DOHH2 (cell line): ENCODE measurements around the gene FAM184A.

Experiments used
- H3F3A ChIP-seq: fragments of 200-600 bp; sonication (generic), shearing (Covaris generic); 2 replicates; pipeline ENCODE4 v1.6.0; 2016; ENCODE audit warnings: antibody characterized with exemption, mild to moderate bottlenecking; ENCODE audit not compliant: control insufficient read depth, insufficient read depth
- H3K27ac ChIP-seq: fragments of 200-600 bp; sonication (generic); 2 replicates; pipeline ENCODE4 v1.5.1; 2014; ENCODE audit warnings: low read depth, mild to moderate bottlenecking, low read length, moderate library complexity
- H3K27me3 ChIP-seq: fragments of 200-600 bp; sonication (generic); 2 replicates; pipeline ENCODE4 v1.6.1; 2014; ENCODE audit warnings: mild to moderate bottlenecking, low read length, mixed read lengths; ENCODE audit not compliant: control insufficient read depth
- H3K36me3 ChIP-seq: fragments of 200-600 bp; sonication (generic); 2 replicates; pipeline ENCODE4 v1.6.1; 2014; ENCODE audit warnings: mild to moderate bottlenecking, low read length, moderate library complexity, mixed read lengths; ENCODE audit not compliant: control insufficient read depth
- H3K4me1 ChIP-seq: fragments of 200-600 bp; sonication (generic); 2 replicates; pipeline ENCODE4 v1.6.1; 2014; ENCODE audit warnings: mild to moderate bottlenecking, low read length, mixed read lengths; ENCODE audit not compliant: control insufficient read depth
- H3K4me2 ChIP-seq: fragments of 200-600 bp; sonication (generic); 2 replicates; pipeline ENCODE4 v1.6.0; 2014; ENCODE audit warnings: mild to moderate bottlenecking, low read length, moderate library complexity
- H3K4me3 ChIP-seq: fragments of 200-600 bp; sonication (generic); 2 replicates; pipeline ENCODE4 v1.5.1; 2014; ENCODE audit warnings: mild to moderate bottlenecking, low read length, mixed read lengths
- H3K79me2 ChIP-seq: fragments of 200-600 bp; sonication (generic); 2 replicates; pipeline ENCODE4 v1.6.1; 2014; ENCODE audit warnings: mild to moderate bottlenecking, low read length, mixed read lengths; ENCODE audit not compliant: control insufficient read depth
- H3K9me2 ChIP-seq: fragments of 200-600 bp; sonication (generic); replicated peaks from 2 replicates; pipeline ENCODE4 v1.6.1; 2014; ENCODE audit warnings: mild to moderate bottlenecking, low read length, mixed read lengths; ENCODE audit not compliant: control insufficient read depth
- H3K9me3 ChIP-seq: fragments of 200-600 bp; sonication (generic); 2 replicates; pipeline ENCODE4 v1.6.1; 2014; ENCODE audit warnings: antibody characterized with exemption, low read length, mixed read lengths; ENCODE audit not compliant: control insufficient read depth, insufficient read depth
- H4K20me1 ChIP-seq: fragments of 200-600 bp; sonication (generic); 2 replicates; pipeline ENCODE4 v1.6.0; 2014; ENCODE audit warnings: low read depth, mild to moderate bottlenecking, antibody characterized with exemption, low read length, moderate library complexity; ENCODE audit not compliant: control insufficient read depth, insufficient read depth
- CTCF ChIP-seq: fragments of 200-600 bp; sonication (generic); IDR thresholded peaks from one replicate; pipeline ENCODE4 v1.5.1; 2014; ENCODE audit warnings: antibody characterized with exemption, mild to moderate bottlenecking, low read depth, low read length; ENCODE audit not compliant: poor library complexity, severe bottlenecking
- EZH2phosphoT487 ChIP-seq: fragments of 200-600 bp; sonication (generic); IDR thresholded peaks from 2 replicates; pipeline ENCODE4 v1.6.1; 2017; ENCODE audit warnings: borderline replicate concordance, mild to moderate bottlenecking, antibody characterized with exemption, low read length, moderate library complexity, mixed read lengths

The FAM184A gene

GRCh38 chr6:118933855-118934460 is 144.5 kb downstream of the FAM184A start:
- peaks cover 33% of the 10 kb centered on the region for H3K79me2 ChIP-seq
- 0 out of 2 replicates have a peak, but pooled peaks cover 7% of the 10 kb centered on the region for H3F3A ChIP-seq
- peaks cover 2% of the 10 kb centered on the region; the same call in 1 of the 2 replicates for H3K9me3 ChIP-seq
- no peaks in the 10 kb centered on the region for H3K9me2 ChIP-seq
- H4K20me1 ChIP-seq = 0 out of 2 replicates have a peak, but pooled peaks cover 3% of the 10 kb centered on the region
- peak overlapping the region; percentile 81 for H3K4me2 ChIP-seq
- no peak for TF ChIP-seq EZH2phosphoT487
- TF ChIP-seq CTCF = no peak
- H3K36me3 ChIP-seq = peaks cover 27% of the 10 kb centered on the region
- H3K4me3 ChIP-seq = peak overlapping the region; percentile 88
- H3K4me1 ChIP-seq = peaks cover 21% of the 10 kb centered on the region
- no peaks in the 10 kb centered on the region for H3K27me3 ChIP-seq
- H3K27ac ChIP-seq = no peak overlapping the region

GRCh38 chr6:118932421-118932820 is 146.0 kb downstream of the FAM184A start:
- H3K36me3 ChIP-seq = peaks cover 34% of the 10 kb centered on the region
- peaks cover 33% of the 10 kb centered on the region for H3K79me2 ChIP-seq
- H3K4me2 ChIP-seq = no peak overlapping the region
- 0 out of 2 replicates have a peak, but pooled peaks cover 3% of the 10 kb centered on the region for H4K20me1 ChIP-seq
- peaks cover 21% of the 10 kb centered on the region for H3K4me1 ChIP-seq
- no peaks in the 10 kb centered on the region for H3K9me2 ChIP-seq
- H3K27ac ChIP-seq = no peak overlapping the region
- H3K9me3 ChIP-seq = peaks cover 2% of the 10 kb centered on the region; the same call in 1 of the 2 replicates
- H3K27me3 ChIP-seq = no peaks in the 10 kb centered on the region
- H3K4me3 ChIP-seq = no peak overlapping the region
- 0 out of 2 replicates have a peak, but pooled peaks cover 7% of the 10 kb centered on the region for H3F3A ChIP-seq
- no peak for TF ChIP-seq CTCF
- TF ChIP-seq EZH2phosphoT487 = no peak

DNA sequence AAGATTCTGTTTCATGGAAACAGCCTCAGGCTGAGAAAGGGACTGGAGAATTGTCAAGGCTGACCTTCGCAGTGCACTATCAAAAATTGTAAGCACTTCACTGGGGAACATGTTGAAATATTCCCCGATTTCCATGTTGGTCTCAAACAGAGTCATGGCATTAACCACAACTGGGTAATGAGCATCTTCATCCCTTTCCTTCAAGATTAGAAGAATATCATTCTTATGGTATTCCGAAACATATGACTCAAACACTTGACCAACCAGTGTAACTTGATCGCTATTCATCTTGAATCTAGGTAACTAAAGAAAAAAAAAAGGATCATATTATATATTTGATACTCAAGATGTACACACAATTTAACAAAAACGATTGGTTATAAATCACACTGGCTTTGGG is 147.0 kb downstream of the FAM184A start:
- no peak overlapping the region for H3K27ac ChIP-seq
- H3K36me3 ChIP-seq = peaks cover 35% of the 10 kb centered on the region
- H3K4me3 ChIP-seq = no peak overlapping the region
- no peaks in the 10 kb centered on the region for H3K9me3 ChIP-seq
- H3K9me2 ChIP-seq = no peaks in the 10 kb centered on the region
- peaks cover 19% of the 10 kb centered on the region for H3K4me1 ChIP-seq
- H3F3A ChIP-seq = 0 out of 2 replicates have a peak, but pooled peaks cover 7% of the 10 kb centered on the region
- no peaks in the 10 kb centered on the region for H3K27me3 ChIP-seq
- peaks cover 26% of the 10 kb centered on the region for H3K79me2 ChIP-seq
- no peak overlapping the region for H3K4me2 ChIP-seq
- no peak for TF ChIP-seq CTCF
- H4K20me1 ChIP-seq = 0 out of 2 replicates have a peak, but pooled peaks cover 3% of the 10 kb centered on the region
